ENCODE measurements around the gene CLNK.
A peak's percentile ranks its signal among the peaks of the same experiment; 100 is the strongest.

Gene CLNK

DNA sequence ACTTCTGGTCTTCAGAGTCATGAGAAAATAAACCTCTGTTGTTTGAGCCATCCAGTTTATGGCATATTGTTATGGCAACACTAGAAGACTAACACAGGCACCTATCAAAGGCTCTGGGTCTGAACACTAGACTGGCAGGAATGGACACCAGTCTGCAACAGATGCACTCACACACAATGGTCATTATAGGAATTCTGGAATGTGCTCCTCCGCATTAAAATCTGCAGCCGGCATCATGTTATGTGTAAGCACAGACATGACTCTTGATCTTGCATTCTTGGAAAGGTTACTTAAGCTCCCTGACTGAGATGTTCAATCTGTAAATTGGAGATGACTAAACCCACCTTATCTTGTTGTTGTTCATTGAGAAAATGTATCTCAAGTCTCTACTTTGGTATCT is 115.1 kb downstream of the CLNK start:
- no peak for DNase-seq

DNA sequence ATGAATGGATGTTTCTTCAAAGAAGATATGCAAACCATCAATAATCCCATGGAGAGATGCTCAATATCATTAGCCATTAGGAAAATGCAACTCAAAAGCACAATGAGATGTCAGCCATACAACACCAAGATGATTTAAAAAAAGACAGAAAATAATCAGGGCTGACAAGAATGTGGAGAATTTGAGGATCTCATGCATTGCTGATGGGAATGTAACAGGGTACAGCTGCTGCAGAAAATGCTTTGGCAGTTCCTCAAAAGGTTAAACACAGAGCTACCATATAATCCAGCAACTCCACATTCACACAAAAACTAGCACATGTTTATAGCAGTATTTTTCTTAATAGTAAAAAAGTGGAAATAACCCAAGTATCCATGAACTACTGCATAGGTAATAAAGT is 116.8 kb downstream of the CLNK start:
- no peak for DNase-seq

DNA sequence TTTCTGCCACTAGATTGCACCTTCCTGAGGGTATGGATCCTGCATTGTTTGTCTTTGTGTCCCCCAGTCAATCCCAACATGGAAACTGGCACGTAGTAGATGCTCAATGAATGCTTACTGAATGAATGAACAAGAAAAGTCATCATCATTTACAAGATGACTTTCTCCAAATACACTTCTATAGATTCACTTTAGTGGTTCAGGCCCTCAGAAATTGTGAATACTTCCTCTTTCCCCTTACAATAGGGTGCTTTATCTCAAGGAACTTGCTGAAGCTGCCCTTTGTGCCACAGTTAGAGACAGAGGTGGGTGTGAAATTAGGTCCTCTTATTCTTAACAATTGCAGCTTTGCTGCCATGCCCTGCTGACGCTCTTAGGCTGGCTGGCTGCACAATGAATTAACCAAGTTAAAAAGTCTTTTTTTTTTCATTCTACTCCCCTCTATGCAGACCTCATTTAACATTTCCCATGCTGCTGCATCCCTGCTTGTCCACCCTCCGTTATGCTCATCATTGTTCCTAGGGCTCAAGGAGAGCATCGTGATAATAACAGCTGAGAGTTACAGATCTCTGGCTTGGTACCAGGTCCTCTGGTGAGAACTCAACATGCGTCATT is 119.3 kb downstream of the CLNK start:
- DNase-seq = no peak

DNA sequence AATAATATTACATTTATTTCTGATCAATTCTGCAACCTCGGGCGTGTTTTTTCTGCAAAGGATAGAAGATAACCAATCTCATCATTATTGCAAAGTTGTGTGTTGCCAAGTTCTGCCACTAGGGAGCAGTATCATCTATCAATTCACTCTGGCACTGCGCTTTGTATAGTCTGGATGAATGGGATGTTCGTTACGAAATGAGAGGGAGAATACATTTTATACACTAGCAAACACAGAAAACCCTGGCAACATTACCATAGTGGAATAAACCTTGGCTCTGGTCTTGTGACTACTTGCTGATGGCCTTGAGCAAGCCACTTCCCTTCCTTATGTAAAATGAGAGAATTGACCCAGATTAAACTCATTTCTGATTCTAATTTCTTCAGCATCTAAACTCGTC is 129.9 kb downstream of the CLNK start:
- peak; percentile 37 for DNase-seq

DNA sequence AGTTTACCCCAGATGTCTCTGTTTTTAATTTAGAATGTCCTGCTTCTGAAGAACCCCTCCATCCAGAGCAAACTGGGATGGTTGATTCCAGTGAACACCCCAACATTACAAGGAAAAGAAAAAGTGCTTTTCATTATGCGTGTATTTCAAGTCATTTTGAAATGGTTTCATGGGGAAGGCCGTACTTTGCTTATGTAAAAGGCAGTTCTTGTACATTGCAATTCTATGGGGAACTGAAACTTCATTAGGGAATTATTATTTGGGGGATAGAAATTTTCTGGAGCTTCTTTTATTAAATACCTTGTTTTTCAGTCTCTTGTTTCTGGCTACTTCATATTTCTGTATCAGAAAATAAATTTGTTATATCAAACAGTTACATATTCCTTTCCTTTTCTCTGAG is 130.4 kb downstream of the CLNK start:
- no peak for DNase-seq

DNA sequence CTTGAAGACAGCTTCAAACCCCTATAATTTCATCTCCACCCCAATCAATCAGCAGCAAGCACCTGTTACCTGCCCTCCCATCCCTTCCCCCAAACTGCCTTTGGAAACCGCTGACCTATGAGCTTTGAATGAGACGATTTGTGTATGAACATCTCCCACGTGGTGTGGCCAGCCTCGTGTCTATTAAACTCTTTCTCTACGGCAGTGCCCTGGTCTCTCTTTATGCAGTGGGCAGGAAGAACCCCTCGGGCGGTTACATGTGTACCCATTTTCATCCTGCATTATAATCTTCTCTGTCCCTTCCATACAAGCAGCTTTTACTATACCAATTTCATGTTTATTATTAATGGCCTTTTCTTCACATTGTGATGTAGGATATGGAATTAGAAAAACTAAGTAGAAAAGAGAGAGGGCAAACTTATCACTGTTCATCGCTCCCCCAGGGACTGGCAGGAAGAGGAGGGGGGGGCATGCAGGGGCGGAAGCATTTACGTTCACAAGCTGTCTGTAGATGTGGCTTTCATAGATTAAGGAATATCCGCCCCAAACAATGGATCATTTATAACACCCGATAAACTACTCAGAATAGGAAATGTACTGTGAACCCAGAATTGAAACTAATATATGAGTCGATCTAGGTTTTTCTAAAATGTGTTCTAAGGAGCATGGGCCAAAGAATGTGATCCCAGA is 131.8 kb downstream of the CLNK start:
- no peak for DNase-seq

DNA sequence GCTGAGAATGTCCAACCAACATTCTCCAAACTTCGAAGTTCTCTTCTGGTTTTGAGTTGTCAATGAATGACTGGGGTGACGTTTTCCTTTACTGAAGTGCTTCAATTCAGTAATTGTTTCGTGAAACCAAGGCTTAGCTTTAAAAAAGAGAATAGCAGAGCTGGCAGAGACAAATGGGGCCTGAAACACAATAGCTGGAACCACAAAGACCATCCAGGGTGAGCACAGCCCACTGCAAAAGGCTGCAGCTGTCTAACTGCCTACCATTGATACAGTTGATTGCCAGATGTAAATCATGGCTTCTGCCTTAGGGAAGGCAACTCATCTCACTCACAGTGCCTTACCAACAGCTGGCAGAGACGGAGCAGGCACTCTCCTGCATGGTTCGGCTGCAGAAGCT is 148.7 kb downstream of the CLNK start:
- no peak for DNase-seq

DNA sequence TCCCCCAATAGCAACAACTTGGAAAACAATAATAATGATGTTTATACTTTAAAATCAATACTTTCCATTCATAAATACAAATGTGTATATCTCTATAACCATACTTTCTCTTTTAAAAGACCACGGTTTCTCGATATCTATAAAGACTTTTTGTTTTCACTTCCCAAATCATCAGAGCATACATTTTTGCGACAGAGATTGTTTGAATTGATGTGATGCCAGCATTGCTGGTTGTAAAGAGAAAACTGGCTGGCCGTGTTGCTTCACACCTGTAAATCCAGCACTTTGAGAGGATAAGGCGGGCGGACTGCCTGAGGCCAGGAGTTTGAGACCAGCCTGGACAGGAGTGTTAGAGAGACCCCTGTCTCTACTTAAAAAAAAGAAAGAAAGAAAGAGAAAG is 149.7 kb downstream of the CLNK start:
- DNase-seq = no peak

DNA sequence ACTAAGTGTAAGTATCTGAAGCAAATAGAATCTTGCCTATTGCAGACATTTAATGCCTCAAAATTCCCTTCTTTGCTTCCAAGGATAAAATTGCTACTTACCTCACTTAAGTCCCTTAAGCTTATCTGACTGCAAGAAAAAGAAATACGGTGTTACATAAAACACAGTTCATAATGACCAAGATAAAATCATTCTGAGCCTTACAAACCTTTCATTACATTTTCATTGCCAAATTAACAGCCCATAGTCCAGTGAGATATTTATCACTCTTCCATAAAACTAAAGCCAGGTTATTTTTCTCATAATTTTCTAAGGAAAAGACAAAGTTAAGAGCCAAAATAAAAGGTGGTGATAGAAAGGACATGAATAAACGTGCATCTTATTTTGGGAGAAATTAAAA is 152.4 kb downstream of the CLNK start:
- no peak for DNase-seq

DNA sequence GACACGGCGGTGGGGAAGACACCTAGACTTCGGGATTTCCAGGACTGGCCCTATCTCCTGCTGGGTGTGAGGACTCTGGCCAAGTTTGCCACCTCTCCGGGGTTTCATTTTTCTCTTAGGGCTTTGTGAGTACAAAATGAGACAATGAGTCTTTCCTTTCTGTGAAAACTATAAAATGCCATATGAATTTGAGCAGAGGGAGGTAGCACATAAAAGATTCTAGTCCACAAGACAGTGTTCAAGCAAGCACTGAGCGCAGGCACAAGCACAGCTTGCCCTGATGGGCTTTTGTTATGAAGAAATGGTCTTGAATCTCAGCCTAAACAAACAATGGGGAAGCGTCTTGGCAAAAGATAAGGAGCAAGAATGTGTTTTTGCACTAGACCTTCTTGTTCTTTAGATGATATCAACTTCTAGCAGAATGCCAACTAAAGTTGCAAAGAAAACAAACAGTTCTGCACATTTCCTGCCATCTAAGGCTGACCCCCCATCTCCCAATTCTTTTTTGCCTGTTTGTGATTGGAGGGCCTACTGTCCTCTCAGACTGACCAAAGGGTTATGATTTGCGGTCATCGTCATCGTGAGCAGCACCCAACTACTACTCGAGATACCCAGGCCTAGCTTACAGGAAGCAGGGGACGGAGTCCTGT is 154.3 kb downstream of the CLNK start:
- DNase-seq = no peak

DNA sequence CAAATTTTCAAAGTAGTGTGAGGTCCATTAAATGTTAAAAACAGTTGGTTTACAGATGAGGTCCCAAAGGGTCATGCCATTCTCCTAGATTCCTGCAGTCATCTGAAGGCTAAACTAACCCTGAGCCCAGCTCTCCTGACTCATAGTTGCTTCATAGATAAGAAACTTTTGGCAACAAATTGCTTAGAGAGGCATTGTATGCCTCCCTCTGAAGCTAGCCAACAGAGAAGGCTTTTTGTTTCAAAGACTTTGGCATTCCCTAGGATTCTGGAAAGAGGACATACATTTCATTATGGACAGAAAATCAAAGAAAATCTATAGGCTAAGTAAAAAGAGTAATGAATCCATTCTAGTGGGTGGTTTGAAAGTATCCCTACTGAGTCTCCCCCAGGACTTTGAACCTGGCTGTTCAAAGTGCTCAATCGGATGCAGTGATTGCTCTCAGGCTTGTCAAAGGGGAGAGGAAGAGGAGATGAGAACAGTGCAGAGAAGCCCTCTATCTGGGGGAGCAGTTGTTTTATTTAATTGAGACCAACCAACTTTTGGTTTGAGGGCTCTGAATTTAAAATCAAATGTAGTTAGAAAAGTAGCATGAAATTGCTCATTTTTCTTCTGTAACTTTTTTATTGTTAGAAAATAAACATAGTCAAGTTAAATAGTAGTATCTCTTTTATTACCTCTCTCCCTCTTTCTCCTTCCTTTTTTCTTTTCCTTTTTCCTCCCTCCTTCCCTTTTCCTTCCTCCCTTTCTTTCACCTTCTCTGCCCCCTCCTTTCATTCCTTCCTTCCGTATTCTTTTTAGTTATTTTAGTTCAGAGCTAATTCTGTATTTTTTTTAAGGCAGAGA is 155.1 kb downstream of the CLNK start:
- DNase-seq = no peak

DNA sequence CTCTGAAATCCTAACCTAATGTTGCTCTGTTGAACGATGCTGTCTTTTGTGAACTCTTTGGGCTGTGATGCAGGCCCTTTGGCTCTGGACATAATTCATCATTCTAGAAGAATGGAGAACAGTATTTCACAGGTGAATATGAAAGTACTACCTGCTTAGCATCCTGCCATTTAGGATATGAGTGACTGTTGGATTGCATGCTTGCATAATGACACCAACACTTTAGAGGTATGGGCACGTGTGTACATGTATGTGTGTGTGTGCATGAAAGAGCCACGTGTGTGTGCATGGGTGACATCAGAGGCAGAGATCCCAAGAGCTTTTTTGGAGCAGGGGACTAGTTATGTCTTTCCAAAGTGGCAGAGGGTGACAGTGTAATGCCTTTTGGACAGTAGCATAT is 157.1 kb downstream of the CLNK start:
- DNase-seq = no peak

DNA sequence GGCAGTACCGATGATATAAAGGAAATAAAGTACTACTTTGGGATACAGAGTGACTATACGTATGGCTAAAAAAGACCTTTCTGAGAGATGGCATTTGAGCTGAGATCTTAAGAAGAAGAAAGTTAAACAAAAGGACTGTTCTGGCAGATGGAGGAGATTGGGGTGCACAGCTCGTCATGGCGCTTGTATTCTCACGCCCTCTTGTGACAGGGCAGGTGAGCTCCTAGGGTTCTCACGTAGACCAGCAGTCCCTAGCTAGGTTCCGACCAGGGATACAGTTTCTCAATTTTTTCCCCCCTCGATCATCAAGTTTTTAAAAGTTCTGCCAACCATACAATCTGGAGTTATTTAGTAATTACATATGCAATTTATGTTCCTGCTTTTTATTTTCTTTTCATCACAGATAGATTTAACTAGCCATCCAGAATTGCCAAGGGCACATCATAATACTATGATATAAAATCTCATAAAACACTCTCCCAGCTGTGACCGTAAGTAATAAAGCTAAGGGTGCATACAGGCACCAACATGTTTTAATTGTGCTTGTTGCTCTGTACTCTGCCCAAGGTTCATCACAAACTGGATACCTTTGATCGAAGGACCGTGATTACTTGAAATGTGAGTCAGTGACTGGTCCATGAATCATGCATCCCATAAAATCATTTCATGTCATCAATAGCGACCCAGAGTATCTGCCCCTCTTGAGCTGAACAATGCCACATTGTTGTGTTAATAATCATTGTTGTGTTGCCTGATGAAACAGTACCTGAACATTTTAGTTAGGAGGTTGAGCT is 157.9 kb downstream of the CLNK start:
- no peak for DNase-seq

DNA sequence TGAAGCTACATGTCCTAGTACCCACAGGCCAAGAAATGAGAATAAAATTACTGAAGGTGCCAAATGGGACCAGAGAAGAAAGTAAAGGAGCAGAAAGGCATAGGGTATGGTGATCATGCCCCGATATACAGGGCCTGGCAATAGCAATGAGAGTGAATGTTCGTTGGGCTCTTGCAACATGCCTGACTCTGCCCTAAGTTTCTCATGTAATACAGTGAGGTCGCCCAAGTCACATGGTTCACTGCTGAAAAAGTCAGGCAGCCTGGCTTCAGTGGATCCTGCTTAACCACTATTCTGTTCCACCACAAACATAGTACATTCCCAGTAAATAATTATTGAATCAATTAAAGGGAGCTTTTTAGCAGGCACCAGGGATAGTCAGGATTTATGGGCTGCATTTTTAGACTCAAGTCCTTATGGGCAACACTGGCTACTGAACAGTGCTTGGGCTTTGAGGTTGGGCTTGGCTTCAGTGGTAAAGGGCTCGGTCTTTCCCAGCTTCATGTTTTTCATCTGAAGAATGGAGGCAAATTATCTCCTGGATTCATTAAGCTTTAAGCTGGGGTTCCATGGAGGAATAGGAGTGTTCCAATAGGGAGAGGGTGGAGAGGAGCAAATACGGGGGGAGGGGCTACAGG is 160.3 kb downstream of the CLNK start:
- DNase-seq = no peak

DNA sequence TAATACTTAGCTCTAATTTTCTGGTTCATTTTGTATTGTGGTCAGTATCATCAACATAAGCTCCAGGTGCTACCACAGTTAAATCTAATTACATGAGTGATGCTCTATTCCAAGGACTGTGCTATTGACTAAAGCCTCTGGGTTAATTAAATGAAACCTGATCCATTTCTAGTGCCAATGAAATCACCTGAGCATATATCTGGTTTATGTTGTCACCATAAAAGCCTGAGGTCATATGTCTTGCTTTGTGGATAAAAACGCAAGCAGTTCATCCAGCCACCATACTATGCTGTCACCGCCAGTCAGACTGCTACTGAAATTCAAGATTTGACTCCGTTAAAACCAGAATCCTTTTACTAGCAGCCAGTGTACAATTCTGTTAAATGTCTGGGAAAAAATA is 163.1 kb downstream of the CLNK start:
- no peak for DNase-seq

DNA sequence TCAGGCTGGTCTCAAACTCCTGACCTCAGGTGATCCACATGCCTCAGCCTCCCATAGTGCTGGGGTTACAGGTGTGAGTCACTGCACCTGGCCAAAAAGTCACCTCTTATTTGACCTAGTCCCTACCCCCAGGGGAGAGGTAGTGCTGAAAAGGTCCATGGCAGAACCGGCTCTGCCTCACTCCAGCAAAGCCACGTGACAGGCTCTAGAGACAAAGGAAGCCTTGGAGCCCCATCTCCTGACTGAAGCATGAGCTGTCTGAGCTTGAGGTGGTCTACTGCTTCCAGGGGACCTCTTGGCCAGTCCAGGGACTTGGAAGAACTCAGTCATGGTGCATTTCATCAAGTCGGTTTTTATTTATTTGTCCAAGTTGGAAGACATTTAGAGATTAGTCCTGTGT is 174.8 kb downstream of the CLNK start:
- no peak for DNase-seq

DNA sequence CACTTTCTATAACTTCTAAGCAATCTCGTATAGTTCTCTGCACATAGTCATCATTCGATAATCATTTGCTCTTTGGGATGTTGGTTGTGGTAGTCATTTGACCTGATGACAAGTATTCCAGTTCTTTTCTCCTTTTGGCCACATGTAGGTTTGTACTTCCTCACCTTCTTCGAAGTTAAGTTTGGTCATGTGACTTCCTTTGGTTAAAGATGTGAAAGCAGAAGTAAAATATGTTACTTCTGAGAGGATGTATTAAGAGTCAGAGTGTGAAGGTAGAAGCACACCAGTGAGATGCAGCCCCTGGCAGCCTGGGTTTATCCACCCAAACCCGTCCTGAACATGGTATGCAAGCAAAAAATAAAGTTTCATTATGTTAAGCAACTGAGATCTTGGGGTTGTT is 178.5 kb downstream of the CLNK start:
- no peak for DNase-seq

DNA sequence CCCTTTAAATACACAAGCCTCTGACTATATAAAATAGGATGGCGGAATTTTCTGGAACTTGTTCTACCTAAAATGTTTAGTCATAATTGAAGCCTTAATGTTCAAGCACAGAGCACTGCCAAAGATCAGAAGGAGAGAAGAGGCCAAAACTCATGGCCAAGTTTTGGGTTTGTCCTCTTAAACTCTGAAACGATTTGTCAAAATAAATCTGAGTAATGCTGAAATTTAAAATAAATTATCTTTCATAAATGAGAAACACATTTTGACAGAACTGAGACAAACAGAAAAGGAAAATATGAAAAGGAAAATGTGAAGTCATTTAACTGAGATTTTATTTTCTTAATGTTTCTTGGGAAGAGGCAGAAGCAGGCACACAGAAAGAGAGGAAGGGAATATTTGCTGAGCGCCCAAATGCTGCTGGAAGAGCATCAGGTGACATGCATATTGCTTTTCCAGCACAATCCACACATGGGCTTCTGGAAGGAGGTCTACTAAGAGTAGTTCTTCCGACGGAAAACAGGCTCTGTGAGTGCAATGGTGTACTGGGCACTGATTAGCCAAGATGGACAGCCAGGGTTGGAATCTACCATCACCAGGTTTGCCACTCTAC is 179.9 kb downstream of the CLNK start:
- no peak for DNase-seq

DNA sequence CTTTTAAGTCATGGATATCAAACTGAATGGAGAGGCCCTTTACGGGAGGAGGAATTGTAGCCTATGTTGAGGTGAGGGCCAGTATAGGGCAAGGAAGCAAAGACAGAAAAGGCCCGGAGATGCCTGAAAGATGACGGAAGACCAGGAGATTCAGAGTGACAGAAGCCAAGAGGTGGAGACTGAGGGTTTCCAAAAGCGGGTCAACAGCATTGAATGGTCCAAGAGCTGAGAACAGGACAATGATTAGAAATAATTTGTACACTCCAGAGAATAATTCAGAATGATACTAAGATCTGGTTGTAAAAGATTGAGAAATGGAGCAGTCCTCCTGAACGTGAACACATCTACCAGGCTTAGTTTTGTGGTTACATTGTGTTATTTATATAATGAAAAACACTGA is 181.9 kb downstream of the CLNK start:
- no peak for DNase-seq

DNA sequence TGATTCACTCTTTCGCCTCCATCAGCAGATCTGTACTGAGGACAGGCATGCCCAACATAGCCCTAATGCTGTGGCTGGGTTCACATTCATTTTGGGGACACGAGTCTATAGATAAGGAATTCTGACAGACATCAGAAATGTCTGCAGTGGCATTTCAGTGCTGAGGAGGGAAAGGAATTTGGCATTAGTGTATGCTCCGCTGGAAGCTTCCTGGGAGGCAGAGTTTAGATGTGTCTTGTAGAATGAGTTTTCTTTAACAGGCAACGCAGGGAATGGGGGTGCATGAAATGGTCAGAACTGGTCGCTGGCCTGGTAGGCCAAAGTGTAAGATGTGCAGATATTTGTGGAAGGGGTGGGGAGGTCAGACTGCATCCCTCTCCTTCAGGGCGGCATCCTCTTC is 183.8 kb downstream of the CLNK start:
- DNase-seq = no peak

DNA sequence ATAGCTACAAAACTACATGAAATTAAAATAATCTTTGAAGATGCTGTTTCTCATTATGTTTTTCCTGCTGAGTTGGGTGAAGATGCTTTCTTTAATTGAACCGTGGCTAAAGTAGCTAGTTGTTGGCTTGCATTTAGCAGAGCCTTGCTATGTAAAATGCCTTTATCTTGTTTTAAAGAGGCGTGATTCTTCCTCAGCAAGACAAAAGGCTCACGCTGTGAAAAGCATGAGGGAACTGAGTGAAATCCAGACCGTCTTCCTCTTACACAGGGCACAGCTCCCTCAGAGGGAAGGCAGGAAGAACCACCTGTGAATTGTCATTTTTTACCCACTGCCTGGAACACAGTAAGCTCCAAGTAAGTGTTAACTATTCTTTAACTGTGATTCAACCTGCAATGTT is 188.4 kb downstream of the CLNK start:
- no peak for DNase-seq

DNA sequence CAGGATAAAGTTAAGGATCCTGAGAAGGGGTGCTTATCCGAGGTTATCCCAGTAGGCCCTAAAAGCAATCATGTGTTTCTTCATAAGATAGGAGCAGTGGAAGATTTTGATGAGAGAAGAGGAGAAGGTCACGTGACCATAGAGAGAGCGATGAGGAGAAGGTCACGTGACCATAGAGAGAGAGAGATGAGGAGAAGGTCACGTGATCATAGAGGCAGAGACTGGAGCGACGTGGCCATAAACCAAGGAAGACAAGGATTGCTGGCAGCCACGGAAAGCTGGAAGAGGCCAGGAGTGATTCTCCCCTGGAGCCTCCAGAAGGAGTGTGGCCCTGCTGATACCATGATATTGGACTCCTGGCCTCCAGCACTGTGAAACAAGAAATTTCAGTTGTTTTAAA is 188.9 kb downstream of the CLNK start:
- DNase-seq = no peak
